CD4-positive, alpha-beta T cell treated with Interleukin-15 for 1 hour (primary cell): ENCODE data around the gene IPO4.

Source experiments
- DNase-seq: peaks from one replicate; pipeline ENCODE4 v3.0.0-alpha.2; 2020

Gene IPO4

DNA sequence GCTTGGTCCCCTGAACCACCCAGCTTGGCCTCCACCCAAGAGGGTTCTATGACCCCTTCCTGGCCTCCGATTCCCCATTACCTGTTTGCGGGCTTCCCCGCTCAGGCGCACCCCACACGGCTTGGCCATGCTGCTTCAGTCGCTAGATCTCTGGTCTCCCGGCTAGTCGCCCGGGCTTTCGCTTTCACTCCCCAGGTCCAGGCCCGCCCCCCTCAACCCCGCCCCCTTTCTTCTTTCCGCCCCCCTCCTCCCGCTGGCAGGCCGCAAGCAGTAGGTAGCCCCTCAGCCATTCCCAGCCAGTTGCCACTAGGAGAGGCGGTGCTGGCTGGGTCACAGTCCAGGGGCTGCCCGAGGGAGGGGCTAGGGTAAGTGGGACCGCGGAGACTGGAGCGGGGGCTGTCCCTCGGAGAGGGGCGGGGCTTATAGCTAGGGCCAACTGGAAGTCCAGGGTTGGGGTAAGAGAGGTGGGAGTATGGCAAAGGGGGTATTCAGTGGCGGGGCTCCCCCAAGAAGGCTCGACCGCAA, 42.1 kb downstream of the IPO4 start, which contains the start of gene PSME2:
PSME2 (minus strand) TSS at position 158 of the 525 bp plus-strand sequence; CDS start at position 129, 29 bp downstream.
- DNase-seq, result peak; percentile 93

GRCh38 chr14:24145690-24146452, 42.7 kb downstream of the IPO4 start:
- DNase-seq, result no peak

DNA sequence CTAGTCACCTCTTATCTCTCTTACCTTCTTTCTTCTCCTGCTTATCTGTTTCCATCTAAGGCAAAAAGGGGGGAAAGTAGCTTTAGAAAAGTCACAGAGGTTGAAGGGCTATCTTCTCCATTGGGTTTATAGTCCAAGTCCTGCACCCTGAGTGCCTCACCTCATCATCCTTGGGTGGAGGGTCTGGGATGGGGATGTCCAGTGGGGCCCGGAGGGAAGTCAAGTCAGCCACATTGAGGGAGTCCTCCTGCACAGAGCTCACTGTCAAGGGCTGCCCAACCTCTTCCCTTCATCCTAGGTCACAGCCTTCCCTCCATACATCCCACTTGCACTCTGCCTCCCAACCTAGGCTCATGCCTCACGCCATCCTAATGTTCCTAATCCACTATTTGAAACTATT, 43.4 kb downstream of the IPO4 start:
- DNase-seq, result no peak

GRCh38 chr14:24144451-24144850, 44.2 kb downstream of the IPO4 start:
- no peak for DNase-seq

DNA sequence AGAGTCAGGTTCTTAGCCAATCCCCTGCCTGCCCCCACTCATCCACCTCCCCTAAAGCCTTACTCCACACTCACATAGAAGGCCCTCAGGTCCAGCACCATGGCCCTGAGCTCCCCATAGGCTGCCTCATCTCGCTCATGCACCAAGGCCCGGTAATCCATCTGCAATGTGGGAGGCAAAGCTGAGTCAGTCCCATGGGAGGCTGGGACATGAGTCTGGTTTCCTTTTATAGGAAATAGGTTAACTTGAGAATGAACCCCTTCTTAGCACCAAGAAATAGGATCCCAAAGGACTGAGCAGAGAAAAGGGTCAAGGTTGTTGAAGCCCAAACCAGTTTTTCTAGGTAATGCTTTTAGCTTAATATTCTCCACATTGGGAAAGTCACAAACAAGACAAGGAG, 45.1 kb downstream of the IPO4 start:
- no peak for DNase-seq

DNA sequence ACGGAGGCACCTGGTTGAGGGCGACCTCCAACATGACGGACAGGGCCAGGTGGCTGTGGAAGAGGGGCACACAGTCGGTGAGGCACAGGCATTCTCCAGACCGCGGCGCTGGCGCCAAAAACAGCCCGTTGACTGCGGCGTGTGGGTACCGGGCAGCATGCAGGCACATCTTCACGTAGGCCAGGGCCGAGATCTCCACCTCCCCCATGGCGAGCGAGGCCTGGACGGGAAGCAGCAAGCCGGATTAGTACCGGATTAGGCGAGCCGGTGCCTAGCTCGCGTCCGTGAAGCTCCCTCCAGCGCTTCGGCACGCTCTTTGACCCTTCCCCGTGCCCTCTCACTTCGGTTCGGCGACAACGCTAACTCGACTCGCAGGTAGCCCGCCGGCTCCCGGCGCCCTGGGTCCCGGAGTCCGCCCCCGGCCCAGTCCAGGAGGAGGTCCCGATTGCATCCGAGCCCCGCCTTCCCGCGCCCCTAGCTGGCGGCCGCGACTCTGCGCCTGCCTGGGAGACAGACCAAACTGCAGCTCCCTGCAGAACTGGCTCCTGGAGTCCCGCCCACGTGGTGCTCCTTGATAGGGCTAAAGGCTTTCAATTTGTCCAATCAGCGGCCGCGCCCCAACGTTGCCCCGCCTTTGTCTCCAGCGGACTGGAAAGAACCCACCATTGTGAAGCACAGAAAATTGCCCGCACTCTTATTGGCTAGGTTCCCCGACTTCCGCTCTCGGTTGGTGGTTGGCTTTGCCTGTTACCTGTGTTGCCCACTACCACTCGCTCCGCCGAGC, 47.3 kb downstream of the IPO4 start, which contains the start of gene EMC9:
EMC9 (minus strand) TSS at position 495 of the 784 bp plus-strand sequence; CDS start at position 208, 287 bp downstream.
- peak; percentile 99 for DNase-seq

GRCh38 chr14:24139272-24139934, 49.2 kb downstream of the IPO4 start:
- no peak for DNase-seq

GRCh38 chr14:24138396-24139271, 50.0 kb downstream of the IPO4 start:
- no peak for DNase-seq

- no peak for DNase-seq
Measured at GRCh38 chr14:24137529-24138395, 50.9 kb downstream of the IPO4 start.

- DNase-seq, result no peak
Measured at GRCh38 chr14:24136684-24137528, 51.7 kb downstream of the IPO4 start.

DNA sequence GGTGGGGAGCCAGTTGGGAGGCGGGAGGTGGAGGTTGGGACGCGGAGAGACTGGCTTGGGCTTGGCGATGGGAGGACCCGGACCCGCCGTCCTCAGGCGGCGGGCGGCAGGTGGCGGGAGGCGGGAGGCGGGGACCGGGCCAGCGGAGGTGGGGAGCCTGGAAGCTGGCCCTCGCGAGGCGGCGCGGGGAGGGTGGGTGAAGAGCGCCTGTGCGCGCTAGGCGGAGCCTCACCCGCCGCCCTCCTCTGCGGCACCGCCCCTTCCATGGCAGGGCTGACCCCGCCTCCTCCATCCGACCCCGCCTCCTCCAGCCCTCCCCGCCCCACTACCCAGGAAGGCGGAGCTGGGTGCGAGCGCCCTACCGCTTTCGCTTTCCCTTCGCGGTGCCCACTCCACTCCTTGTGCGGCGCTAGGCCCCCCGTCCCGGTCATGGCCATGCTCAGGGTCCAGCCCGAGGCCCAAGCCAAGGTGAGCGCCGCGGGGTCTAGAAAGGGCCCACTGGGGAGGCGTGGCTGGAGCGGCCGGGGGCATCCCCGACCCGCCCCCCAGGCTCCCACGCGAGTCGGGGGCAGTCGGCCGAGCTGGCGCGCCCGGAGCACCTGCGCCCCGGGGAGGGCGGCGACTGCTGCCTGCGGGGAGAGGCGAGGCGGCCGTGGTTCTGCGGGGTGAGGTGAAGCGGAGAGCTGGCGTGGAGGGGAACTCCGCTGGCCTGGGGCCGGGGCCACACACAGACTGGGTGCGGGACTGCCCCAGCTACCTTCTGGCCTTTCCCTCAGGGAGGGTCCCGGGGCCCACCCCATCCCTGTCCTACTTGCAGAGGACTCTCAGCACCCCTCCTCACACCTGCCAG, 52.6 kb downstream of the IPO4 start, which contains the start of gene PSME1:
PSME1 (plus strand) TSS at position 361 of the 850 bp plus-strand sequence; CDS start at position 430, 69 bp downstream.
- peak; percentile 91 for DNase-seq

DNA sequence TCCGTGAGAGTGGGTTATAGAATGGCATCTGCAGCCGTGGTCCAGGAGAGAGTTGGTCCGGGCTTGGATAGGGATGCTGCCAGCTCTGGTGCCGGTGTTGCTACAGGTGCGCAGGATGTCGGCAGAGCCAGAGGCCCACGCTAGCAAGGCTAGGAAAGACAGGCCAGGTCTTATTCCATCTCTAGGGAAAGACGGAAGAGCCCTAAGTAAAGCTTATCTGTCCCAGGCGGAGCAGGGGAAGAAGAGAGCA, 53.1 kb downstream of the IPO4 start:
- DNase-seq, result no peak

- no peak for DNase-seq
Measured at GRCh38 chr14:24133735-24134134, 54.9 kb downstream of the IPO4 start.

DNA sequence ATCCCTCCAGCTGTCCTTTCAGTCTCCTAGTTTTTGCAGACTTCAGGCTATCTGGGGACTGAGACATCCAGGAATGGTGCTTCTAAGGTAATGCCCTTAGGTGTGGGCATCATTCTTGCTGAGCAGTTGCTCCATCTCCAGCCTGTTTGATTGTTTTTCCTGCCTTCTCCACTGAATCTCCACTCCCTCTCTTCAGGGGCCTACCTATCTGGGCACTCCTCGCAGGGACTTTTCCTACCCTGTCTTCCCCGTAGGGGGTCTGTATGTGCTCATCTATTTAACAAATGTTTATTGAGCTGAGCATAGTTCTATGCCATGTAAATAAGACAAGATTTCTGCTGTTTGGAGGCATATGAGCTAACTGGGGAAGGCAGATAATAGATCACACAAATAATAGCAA, 55.6 kb downstream of the IPO4 start:
- no peak for DNase-seq

DNA sequence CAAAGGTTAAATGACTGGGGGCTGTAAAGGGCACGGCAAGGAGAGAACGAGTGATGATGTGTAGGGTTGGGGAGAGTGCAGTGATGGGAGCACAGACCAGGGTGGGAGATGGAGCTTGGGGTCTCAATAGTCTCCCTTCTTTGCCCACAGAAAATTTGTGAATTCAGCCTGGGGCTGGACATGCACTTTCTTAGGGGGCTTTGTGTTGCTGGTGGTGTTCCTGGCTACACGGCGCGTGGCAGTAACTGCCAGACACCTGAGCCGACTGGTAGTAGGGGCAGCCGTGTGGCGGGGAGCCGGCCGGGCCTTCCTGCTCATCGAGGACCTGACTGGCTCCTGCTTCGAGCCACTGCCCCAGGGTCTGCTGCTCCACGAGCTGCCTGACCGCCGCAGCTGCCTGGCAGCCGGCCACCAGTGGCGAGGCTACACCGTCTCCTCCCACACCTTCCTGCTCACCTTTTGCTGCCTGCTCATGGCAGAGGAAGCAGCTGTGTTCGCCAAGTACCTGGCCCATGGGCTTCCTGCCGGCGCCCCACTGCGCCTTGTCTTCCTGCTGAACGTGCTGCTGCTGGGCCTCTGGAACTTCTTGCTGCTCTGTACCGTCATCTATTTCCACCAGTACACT, 56.4 kb downstream of the IPO4 start:
- DNase-seq, result peak; percentile 18

DNA sequence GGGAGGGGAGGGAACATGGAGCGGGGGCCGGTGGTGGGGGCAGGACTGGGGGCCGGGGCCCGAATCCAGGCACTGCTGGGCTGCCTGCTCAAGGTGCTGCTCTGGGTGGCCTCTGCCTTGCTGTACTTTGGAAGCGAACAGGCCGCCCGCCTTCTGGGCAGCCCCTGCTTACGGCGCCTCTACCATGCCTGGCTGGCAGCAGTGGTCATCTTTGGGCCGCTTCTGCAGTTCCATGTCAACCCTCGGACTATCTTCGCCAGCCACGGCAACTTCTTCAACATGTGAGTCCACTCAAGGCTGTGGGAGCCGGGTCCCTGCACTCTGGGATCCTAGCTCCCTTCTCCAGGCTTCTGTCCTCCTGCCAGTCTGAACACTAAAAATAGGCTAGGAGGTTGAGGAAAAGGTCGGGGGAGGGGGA, 57.1 kb downstream of the IPO4 start:
- no peak for DNase-seq

DNA sequence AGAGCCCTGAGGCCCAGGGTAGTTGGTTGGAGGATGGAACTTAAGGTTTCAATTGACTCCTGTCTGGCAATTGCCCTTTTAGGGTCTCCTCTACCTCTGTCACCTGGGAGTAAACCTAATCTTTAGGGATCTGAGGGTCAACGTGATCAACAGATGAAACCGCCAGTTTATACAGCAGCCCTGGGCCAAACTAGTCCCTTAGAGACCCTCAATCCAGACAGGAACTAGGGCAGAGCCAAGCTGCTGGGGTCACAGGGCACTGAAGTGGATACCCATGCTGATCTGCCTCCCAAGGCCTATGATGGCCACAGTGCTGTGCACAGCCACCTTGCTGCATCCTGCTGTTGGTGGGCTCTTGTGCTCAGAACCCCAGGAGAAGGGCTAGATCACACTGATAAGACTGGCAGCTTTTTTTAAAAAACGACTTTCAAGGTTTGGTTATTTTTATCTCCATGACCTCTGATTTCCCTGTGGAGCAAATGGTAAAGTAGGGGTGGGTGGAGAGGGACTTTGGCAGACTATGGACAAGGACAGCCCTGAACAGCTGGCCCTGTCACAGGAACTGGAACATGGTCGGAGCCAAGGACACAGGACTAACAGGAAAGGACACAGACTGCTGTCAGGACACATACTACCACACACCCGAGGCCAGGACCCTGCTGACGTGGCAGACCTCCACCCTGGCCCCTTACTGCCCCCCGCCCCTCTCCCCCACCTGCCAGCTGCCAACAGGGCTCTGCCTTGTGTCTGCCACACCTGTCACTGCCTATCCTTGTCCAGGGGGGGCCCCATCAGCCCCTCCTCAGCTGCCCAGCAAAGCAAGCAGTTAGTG, 57.7 kb downstream of the IPO4 start:
- DNase-seq, result no peak

GRCh38 chr14:24130380-24130716, 58.3 kb downstream of the IPO4 start, which contains the start of gene FITM1:
Gene FITM1, plus strand, starts transcription at chr14:24130659. Its CDS starts 905 bp downstream, at chr14:24131564.
- no peak for DNase-seq
